Stimulated activated CD4-positive, alpha-beta T cell treated with anti-CD3 and anti-CD28 coated beads, Interleukin-12 subunit alpha, Interleukin-12 subunit beta, amount 100 ng/mL, for 4 hours (primary cell): ENCODE results near the gene MAB21L4.

Source experiments
- DNase-seq: peaks from one replicate; pipeline ENCODE4 v3.0.0-alpha.2; 2020

Gene MAB21L4

DNA sequence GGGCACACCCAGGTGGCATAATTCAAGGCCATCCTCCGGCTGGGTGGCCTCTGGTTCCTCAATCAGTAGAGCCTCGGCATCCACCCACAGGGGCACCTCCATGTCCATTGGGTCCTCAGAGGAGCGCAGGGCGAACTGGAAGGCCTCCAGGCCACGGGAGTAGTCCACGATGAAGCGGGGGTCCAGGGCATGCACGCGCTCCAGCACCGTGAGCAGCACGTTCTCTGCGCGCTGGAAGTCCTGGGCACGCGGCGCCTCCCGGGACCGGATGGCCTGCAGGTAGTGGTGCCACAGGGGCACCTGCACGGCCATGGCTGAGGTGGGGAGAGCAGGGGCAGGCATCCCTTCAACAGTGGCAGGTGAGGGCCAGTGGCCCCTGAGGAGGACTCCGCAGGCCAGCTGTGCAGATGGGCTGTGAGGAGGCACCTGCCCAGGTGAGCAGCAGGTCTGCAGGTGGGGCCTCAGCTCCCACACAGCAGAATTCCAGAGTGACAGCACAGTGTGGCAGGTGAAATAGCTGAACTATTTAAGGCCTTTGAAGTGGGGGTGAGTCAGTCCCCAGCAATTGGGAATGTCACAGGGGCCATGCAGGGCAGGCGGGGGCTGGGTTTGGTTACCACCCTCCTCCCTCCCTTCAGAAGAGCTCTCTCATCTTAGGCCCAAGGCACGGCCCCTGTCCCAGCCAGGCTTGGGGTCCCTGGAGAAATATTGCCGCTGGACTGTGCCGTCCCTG lies at the start of gene MAB21L4:
Gene MAB21L4, minus strand, starts transcription at position 501 of the 733 bp plus-strand sequence. Its CDS starts 159 bp downstream, at position 342.
- no peak for DNase-seq

DNA sequence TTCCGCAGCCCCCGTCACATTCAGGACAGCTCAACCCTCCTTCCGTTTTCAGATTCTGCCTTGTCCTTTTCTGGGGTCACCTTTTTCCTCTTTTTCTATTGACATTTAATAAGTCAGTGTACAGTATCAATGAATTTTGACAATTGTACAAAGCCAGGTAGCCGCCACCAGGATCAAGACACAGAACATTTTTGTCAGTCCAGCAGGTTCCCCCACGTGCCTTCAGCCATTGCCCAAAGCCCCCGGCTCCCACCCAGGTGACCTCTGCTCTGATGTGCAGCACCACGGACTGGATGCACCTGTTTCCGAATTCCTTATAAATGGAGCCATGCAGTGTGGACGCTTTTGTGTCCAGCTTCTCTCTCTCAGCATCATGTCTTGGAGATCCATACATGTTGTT lies 40.1 kb upstream of the MAB21L4 start:
- DNase-seq, result no peak

- DNase-seq, result no peak
Measured at GRCh38 chr2:240935103-240935876, 39.3 kb upstream of the MAB21L4 start.

- no peak for DNase-seq
Measured at GRCh38 chr2:240934701-240935102, 38.7 kb upstream of the MAB21L4 start.

- DNase-seq, result no peak
Measured at GRCh38 chr2:240933966-240934700, 38.2 kb upstream of the MAB21L4 start.

DNA sequence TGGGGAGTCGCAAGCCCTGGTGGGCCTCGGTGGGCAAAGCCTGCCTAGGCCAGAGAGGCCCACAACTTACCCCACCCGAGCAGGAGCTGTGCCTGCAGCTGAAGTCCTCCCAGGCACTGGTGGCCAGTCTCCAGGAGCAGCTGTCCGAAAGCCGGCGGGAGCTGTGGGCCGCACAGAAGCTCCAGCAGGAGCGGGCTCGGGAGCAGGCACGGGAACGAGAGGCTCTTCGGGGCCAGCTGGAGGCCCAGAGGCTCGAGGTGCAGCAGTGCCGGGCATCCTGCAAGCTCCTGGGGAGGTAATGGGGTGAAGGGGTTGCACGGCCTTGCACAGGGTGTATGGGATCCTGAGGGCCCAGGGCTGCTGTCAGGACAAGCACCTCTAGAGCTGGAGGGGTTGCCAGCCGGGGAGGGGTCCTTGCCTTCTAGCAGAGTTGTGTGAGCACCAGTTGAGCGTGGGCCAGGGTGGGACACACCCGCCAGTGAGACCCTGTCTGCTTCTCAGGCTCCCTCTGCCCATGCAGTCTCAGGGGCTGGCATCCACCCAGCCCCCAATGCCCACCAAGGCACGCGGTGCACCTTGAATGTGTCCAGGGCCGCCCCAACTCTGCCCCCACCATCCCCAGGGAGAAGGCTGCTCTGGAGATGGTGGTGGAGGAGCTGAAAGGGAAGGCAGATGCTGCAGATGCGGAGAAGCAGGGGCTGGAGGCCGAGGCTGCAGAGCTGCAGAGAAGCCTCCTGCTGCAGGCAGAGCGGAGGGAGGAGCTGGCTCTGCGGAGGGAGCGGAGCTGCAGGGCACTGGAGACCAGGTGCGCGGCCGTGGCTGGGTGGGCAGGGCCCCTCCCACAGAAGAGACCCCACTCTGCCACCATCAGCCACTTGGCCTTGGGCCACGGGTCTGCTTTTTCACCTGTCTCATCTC lies 37.4 kb upstream of the MAB21L4 start:
- DNase-seq, result no peak

- no peak for DNase-seq
Measured at GRCh38 chr2:240932724-240933047, 36.7 kb upstream of the MAB21L4 start.

- DNase-seq, result no peak
Measured at GRCh38 chr2:240932001-240932723, 36.2 kb upstream of the MAB21L4 start.

DNA sequence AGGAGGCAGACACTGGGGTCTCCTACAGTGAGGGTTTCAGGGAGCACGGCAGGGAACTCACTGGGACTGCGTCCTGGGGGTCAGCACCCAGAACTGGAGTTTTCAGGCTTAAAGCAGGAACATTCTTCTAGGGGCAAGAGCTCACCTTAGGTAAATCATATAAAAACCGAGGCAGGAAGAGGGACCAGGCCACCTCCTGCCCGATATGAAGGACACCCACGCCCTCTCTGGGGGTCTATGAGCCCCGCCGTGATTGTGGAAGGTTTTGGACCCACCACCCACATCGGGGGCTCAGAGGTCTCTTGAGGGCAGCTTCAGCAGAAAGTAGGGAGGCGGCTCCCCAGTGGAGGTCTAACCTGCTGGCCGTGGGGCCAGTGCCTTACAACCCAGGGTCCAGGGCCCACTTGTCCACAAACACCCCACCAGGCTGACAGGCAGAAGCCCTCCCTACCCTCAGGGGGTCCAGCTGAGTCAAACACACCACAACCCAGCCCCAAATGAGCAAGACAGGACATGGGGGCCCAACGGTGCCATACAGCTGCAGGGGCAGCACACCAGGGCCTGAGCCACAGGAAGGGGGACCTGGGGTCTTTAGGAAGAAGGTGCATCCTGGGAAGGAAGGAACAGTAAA lies 35.5 kb upstream of the MAB21L4 start:
- no peak for DNase-seq

DNA sequence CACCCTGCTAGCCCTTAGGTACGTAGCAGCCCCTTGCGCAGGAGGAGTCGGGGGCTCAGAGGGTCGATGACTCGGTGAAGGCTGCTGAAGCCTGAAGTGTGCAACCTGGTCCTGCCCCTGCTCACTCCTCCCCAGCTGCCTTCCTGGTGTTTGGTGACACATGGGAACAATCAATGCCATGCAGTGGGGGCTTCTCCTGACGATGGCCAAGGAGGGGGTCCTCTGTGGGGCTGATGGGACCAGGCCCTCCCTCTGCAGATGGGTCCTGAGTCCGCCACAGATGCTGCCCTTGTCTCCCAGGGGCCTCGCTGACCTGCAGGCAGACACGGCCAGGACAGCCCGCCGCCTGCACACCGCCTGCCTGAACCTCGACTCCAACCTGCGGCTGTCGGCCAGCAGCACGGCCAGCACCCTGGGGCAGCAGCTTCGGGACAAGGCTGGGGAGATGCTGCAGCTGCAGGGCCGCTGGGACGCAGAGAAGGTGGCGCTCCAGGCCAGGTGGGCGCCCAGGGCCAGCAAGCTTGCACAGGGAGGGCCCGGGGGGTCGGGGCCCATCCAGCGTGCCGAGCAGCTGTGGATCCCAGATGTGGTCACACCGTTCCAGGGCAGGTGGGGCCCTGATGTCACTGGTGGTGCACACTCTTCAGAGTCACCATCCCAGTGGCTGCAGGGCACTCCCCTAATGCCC lies 34.8 kb upstream of the MAB21L4 start:
- no peak for DNase-seq

GRCh38 chr2:240930096-240930630 lies 34.2 kb upstream of the MAB21L4 start:
- DNase-seq, result no peak

- no peak for DNase-seq
Measured at GRCh38 chr2:240929364-240930095, 33.6 kb upstream of the MAB21L4 start.

DNA sequence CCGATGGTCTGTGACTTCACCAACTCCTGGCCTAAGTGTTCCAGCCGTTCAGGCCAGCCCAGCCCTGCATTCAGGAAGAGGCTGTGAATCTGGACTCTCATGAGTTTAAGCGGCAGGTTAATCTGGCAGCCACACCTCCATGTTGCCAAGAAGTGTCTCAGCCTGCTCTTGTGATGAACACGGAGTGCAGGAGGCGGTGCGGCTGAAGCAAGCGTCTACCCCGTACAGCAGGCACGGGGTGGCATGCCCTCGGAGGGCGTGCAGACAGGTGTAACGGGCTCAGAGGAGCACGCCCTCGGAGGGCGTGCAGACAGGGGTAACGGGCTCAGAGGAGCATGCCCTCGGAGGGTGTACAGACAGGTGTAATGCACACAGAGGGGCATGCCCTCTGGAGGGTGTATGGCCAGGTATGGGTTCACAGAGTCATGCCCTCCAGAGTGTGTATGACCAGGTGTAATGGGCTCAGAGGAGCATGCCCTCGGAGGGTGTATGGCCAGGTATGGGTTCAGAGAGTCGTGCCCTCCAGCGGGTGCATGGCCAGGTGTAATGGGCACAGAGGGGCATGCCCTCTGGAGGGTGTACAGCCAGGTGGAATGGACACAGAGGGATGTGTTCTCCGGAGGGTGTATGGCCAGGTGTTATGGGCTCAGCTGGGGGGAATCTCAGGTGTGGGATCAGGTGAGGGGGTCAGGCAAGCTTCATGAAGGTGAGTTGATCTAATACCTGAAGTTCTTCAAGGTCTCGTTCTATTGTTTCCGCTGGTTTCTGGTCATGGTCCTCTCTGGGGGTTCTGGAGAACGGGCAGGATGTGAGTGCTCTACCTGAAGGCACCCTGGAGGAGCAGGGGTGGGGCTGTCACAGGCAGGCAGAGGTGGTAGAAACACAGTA lies 32.8 kb upstream of the MAB21L4 start:
- DNase-seq, result no peak

- DNase-seq, result no peak
Measured at GRCh38 chr2:240927390-240927781, 31.4 kb upstream of the MAB21L4 start.

DNA sequence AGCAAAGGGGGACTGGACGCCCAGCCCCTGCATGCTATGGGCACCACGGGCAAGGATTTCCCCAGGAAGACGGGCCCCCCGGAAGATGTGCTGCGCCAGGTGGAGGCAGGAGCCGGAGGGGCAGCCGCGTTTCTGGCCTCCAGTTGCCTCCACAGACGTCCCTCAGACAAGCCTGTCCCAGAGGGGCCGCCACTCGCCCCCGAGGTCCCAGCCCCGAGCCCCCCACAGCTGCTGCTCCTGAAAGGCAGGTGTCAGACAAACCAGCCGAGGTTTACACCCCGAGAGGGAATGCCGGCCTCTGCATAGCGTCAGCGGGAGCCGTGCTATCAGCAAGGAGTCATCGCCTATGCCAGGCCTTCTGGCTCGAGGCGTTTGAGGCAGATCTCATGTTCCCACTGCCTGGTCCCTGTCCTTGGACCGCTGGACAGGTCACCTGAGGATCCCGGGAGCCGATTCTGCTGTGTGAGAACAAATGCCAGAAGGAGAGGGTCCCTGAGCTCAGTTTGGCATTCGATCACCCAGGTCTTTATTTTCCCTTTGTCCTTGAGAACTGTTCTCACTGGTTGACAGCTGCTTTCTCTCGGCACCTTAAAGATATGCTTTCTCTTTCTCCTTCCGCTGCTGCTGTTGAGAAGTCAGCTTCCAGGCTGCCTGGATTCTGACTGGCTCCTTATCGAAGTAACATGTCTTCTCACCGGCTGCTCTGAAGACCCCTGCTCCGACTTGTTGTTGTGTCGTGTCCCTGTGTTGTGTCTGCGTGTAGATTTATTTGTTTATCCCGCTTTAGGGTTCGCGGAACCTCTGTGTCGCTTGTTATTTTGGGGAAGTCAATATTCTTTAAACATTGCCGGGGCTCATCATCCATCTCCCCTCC lies 30.8 kb upstream of the MAB21L4 start:
- DNase-seq, result no peak

- DNase-seq, result no peak
Measured at GRCh38 chr2:240925568-240926515, 29.9 kb upstream of the MAB21L4 start.

- no peak for DNase-seq
Measured at GRCh38 chr2:240925191-240925567, 29.2 kb upstream of the MAB21L4 start.
